HCT116 (cell line): ENCODE data around the gene LENG9. TPM values are rescaled to one million over a fixed set of nuclear protein-coding genes. Genes with fewer than 3 reads are reported as not detected.
A peak's percentile ranks its signal among the peaks of the same experiment; 100 is the strongest.

Source experiments
- ATAC-seq: fragments of 200-7000 bp; cut with Tn5 transposase; 2 replicates; pipeline ENCODE4 v1.9.1; 2020; ENCODE audit warnings: mild to moderate bottlenecking, moderate library complexity
- BruUV-seq: library from RNA; stranded (reverse); fragments of 400-500 nt; replicated peaks from 2 replicates; lab custom pipeline; 2021; lab: Mats Ljungman, UMichigan
- CTCF ChIA-PET: fragments of 300-600 bp; sonication (Branson Sonifier 250); formaldehyde crosslinking; loops from one replicate; lab custom pipeline; 2021; ENCODE audit warnings: antibody characterized with exemption; lab: Charles Lee
- POLR2A ChIA-PET: fragments of 300-600, 350-600 bp; sonication (Branson Sonifier 250); formaldehyde crosslinking; loops from one replicate; lab custom pipeline; 2021; ENCODE audit warnings: antibody characterized with exemption; lab: Charles Lee
- RAD21 ChIA-PET, 2 experiments: fragments of 300-600 bp; sonication (Branson Sonifier 250); formaldehyde crosslinking; loops; one replicate each; lab custom pipeline; 2023; ENCODE audit warnings: low total read pairs in 2 of 2; ENCODE audit not compliant: uncharacterized antibody in 2 of 2, unreplicated experiment in 2 of 2, low non-redundant PET in 1 of 2; lab: Charles Lee
- DNase-seq: peaks from one replicate; pipeline ENCODE4 v3.0.0-alpha.2; 2010; ENCODE audit warnings: low read depth, low spot score
- H2AFZ ChIP-seq: fragments of 200-600 bp; shearing (Covaris generic), sonication (generic); 2 replicates; pipeline ENCODE4 v1.6.1; 2017; ENCODE audit warnings: low read depth, mixed run types, mixed read lengths, antibody characterized with exemption, low read length; ENCODE audit not compliant: poor library complexity, severe bottlenecking
- H3K27ac ChIP-seq: 2 replicates; pipeline ENCODE4 v1.5.1; 2012; ENCODE audit warnings: low read depth, low read length
- H3K27me3 ChIP-seq: fragments of 200-600 bp; sonication (generic); 2 replicates; pipeline ENCODE4 v1.6.1; 2016; ENCODE audit warnings: mixed run types, low read length, mixed read lengths; ENCODE audit not compliant: insufficient read depth
- H3K36me3 ChIP-seq, 2 experiments: fragments of 200-500 bp in 1 of 2; fragments of 200-600 bp in 1 of 2; sonication (Bioruptor generic) in 1 of 2; sonication (generic) in 1 of 2; 2 replicates each; pipeline versions ENCODE4 v1.5.1 to v1.6.1; 2014 to 2016; ENCODE audit warnings: low read length in 2 of 2, inconsistent platforms in 1 of 2, mixed read lengths in 1 of 2, mixed run types in 1 of 2; ENCODE audit not compliant: insufficient read depth in 2 of 2, control insufficient read depth in 1 of 2
- H3K4me1 ChIP-seq, 2 experiments: fragments of 200-600 bp in 1 of 2; sonication (generic) in 1 of 2; 2 replicates each; pipeline versions ENCODE4 v1.5.1 to v1.6.1; 2012 to 2017; ENCODE audit warnings: low read length in 2 of 2, inconsistent platforms in 1 of 2, mild to moderate bottlenecking in 1 of 2, mixed read lengths in 1 of 2, mixed run types in 1 of 2, moderate library complexity in 1 of 2; ENCODE audit not compliant: insufficient read depth in 2 of 2, control insufficient read depth in 1 of 2
- H3K4me2 ChIP-seq: fragments of 200-600 bp; sonication (generic); 2 replicates; pipeline ENCODE4 v1.6.1; 2017; ENCODE audit warnings: mixed run types, low read length, mixed read lengths
- H3K4me3 ChIP-seq, 2 experiments: fragments of 200-600 bp in 1 of 2; sonication (generic) in 1 of 2; replicated peaks in 1 of 2; 2 replicates each; pipeline ENCODE4 v1.5.1; 2011 to 2016; ENCODE audit warnings: low read length in 2 of 2, control low read depth in 1 of 2, low read depth in 1 of 2, mild to moderate bottlenecking in 1 of 2, mixed read lengths in 1 of 2, mixed run types in 1 of 2
- H3K79me2 ChIP-seq: fragments of 200-600 bp; sonication (generic); 2 replicates; pipeline ENCODE4 v1.6.1; 2017; ENCODE audit warnings: mild to moderate bottlenecking, mixed run types, low read length, moderate library complexity, mixed read lengths; ENCODE audit not compliant: insufficient read depth
- H3K9ac ChIP-seq: fragments of 200-600 bp; sonication (generic); 2 replicates; pipeline ENCODE4 v1.6.1; 2016; ENCODE audit warnings: low read length, mixed read lengths
- H3K9me2 ChIP-seq: fragments of 200-600 bp; sonication (generic), shearing (Covaris generic); 2 replicates; pipeline ENCODE4 v1.6.1; 2017; ENCODE audit warnings: mixed run types, mild to moderate bottlenecking, moderate library complexity; ENCODE audit not compliant: insufficient read depth
- H3K9me3 ChIP-seq, 2 experiments: fragments of 200-500 bp in 1 of 2; fragments of 200-600 bp in 1 of 2; sonication (Bioruptor generic) in 1 of 2; sonication (generic) in 1 of 2; 2 replicates each; pipeline ENCODE4 v1.6.1; 2014 to 2017; ENCODE audit warnings: low read length in 2 of 2, mixed read lengths in 2 of 2, inconsistent platforms in 1 of 2, low read depth in 1 of 2, mild to moderate bottlenecking in 1 of 2, mixed run types in 1 of 2, moderate library complexity in 1 of 2; ENCODE audit not compliant: control insufficient read depth in 1 of 2, insufficient read depth in 1 of 2
- H4K20me1 ChIP-seq: fragments of 200-600 bp; sonication (generic), shearing (Covaris generic); 2 replicates; pipeline ENCODE4 v1.6.1; 2017; ENCODE audit warnings: mixed run types, mild to moderate bottlenecking, moderate library complexity; ENCODE audit not compliant: insufficient read depth
- CBX3 ChIP-seq: IDR thresholded peaks from 2 replicates; pipeline ENCODE4 v1.6.1; 2012; ENCODE audit warnings: low read depth
- CEBPB ChIP-seq: IDR thresholded peaks from 2 replicates; pipeline ENCODE4 v1.6.1; 2012; ENCODE audit warnings: low read depth
- CTCF ChIP-seq, 3 experiments: fragments of 200-600 bp in 1 of 3; sonication (generic) in 1 of 3; IDR thresholded peaks in 2 of 3; conservative IDR thresholded peaks in 1 of 3; 2 replicates each; pipeline ENCODE4 v1.5.1; 2012 to 2017; ENCODE audit warnings: low read depth in 2 of 3, low read length in 2 of 3, antibody characterized with exemption in 1 of 3, borderline replicate concordance in 1 of 3, control low read depth in 1 of 3, mild to moderate bottlenecking in 1 of 3, mixed read lengths in 1 of 3, mixed run types in 1 of 3, moderate library complexity in 1 of 3; ENCODE audit not compliant: insufficient read depth in 1 of 3
- EZH2 ChIP-seq: fragments of 200-600 bp; sonication (generic); IDR thresholded peaks from 2 replicates; pipeline ENCODE4 v1.6.1; 2017; ENCODE audit warnings: antibody characterized with exemption, mixed run types
- JUND ChIP-seq: IDR thresholded peaks from 2 replicates; pipeline ENCODE4 v1.6.1; 2012
- MAX ChIP-seq: IDR thresholded peaks from 2 replicates; pipeline ENCODE4 v1.6.1; 2012
- POLR2A ChIP-seq: IDR thresholded peaks from 2 replicates; pipeline ENCODE4 v1.7.0; 2011; ENCODE audit warnings: borderline replicate concordance; ENCODE audit not compliant: insufficient read depth, insufficient read length; ENCODE audit errors: extremely low read depth
- RAD21 ChIP-seq: IDR thresholded peaks from 2 replicates; pipeline ENCODE4 v1.6.1; 2012; ENCODE audit warnings: low read depth, mild to moderate bottlenecking
- SIN3A ChIP-seq: IDR thresholded peaks from 2 replicates; pipeline ENCODE4 v1.6.1; 2012; ENCODE audit warnings: low read depth
- TCF7L2 ChIP-seq: IDR thresholded peaks from 2 replicates; pipeline ENCODE4 v1.7.0; 2011; ENCODE audit warnings: borderline replicate concordance, inconsistent platforms; ENCODE audit not compliant: insufficient read depth, insufficient read length; ENCODE audit errors: extremely low read depth
- ZNF274 ChIP-seq: fragments of 200-500 bp; sonication (Bioruptor generic); IDR thresholded peaks from 2 replicates; pipeline ENCODE4 v1.6.1; 2014; ENCODE audit warnings: mild to moderate bottlenecking, low read depth, low read length, inconsistent platforms
- intact Hi-C: fragments of 100-400 bp; cut with micrococcal nuclease; formaldehyde crosslinking; loops from 2 replicates; pipeline ENCODE4 v1.10.0; 2022
- total RNA-seq: library from RNA; stranded (reverse); gene quantifications from one replicate; pipeline ENCODE4 v1.2.1, GENCODE V29; 2021; ENCODE audit not compliant: unreplicated experiment

LENG9 gene
- total RNA-seq, 1 experiment from 2014 or later: 9.0 TPM

- ChIA-PET RAD21 (no interaction called here), POLR2A (no interaction called here), CTCF (interaction anchor here (0.7 to 2.0 kb wide), 4 partner anchors 13 to 672 kb away, joined by 4 to 9 read pairs (median 4); partner anchors contain the start of gene LENG9)
- Histone ChIP-seq H2AFZ (no peak overlapping the region), H3K9me2 (no peaks in the 10 kb centered on the region), H3K4me2 (no peak overlapping the region), H3K4me3 (no peak overlapping the region), H3K79me2 (no peaks in the 10 kb centered on the region), H3K27ac (no peak overlapping the region), H3K9me3 (no peaks in the 10 kb centered on the region), H4K20me1 (no peaks in the 10 kb centered on the region), H3K4me1 (no peaks in the 10 kb centered on the region), H3K36me3 (no peaks in the 10 kb centered on the region), H3K27me3 (no peaks in the 10 kb centered on the region), H3K9ac (no peak overlapping the region)
- ATAC-seq (peak; percentile 68), DNase-seq (peak; percentile 53)
- intact Hi-C loops: no loop called here
- no TSS peak for BruUV-seq
- TF ChIP-seq RAD21 (peak; percentile 67), JUND (no peak), CBX3 (no peak), CTCF (IDR thresholded peaks at IDR 0.05 in 2 of 3, conservative IDR thresholded peaks at IDR 0.05 in 1 of 3; ENCODE audit: borderline replicate concordance in 1 of 3, insufficient read depth in 1 of 3, low read depth in 2 of 3, low read length in 2 of 3) (peak; percentile 32 to 71 (median 66); a peak in 5 of 6 replicates), SIN3A (no peak), POLR2A (no peak), EZH2 (no peak), CEBPB (no peak)
These were observed 15.2 kb upstream of the LENG9 start for GRCh38 chr19:54478677-54479266.

GRCh38 chr19:54477650-54478049, 14.1 kb upstream of the LENG9 start:
- intact Hi-C loops: no loop called here
- POLR2A ChIA-PET: interaction anchor here (0.6 kb wide), 1 partner anchor 40 kb away, joined by 3 read pairs; no protein-coding TSS in a partner anchor
- no peaks in the 10 kb centered on the region for H3K9me2 ChIP-seq
- no peaks in the 10 kb centered on the region for H3K36me3 ChIP-seq
- no peaks in the 10 kb centered on the region for H3K27me3 ChIP-seq
- H3K79me2 ChIP-seq: no peaks in the 10 kb centered on the region
- H2AFZ ChIP-seq: peak overlapping the region; percentile 41
- H3K9ac ChIP-seq: no peak overlapping the region
- CTCF ChIA-PET: interaction anchor here (0.9 to 2.0 kb wide), 6 partner anchors 10 to 196 kb away, joined by 3 to 9 read pairs (median 4); partner anchors contain the start of gene LENG9
- TF ChIP-seq CBX3 (no peak), CTCF (IDR thresholded peaks at IDR 0.05 in 2 of 3, conservative IDR thresholded peaks at IDR 0.05 in 1 of 3; ENCODE audit: borderline replicate concordance in 1 of 3, insufficient read depth in 1 of 3, low read depth in 2 of 3, low read length in 2 of 3) (peak in 2 of 3 experiments; percentile 18 to 24; a peak in 1 of 6 replicates), CEBPB (no peak), TCF7L2 (no peak), MAX (no peak), ZNF274 (no peak)
- TF ChIP-seq, all 23 proteins: peak for 1
- no peaks in the 10 kb centered on the region for H4K20me1 ChIP-seq
- no peak for DNase-seq
- H3K9me3 ChIP-seq: no peaks in the 10 kb centered on the region
- H3K4me1 ChIP-seq: peaks cover 6 to 9% of the 10 kb centered on the region in 2 experiments; a peak in 3 of 4 replicates
- RAD21 ChIA-PET: interaction anchor here in 1 of 2 experiments (0.8 kb wide), 1 partner anchor 200 kb away, joined by 3 read pairs; no protein-coding TSS in a partner anchor
- H3K27ac ChIP-seq: no peak overlapping the region
- no peak overlapping the region for H3K4me2 ChIP-seq
- H3K4me3 ChIP-seq: no peak overlapping the region
- peak; percentile 64 for ATAC-seq
- BruUV-seq: no TSS peak
